HG02970 (cell line): ENCODE measurements around the gene FXYD5.
"Not testable (repeated sequence)": the region's sequence is repeated elsewhere in the genome, so short reads cannot be mapped to it uniquely, and the experiment has no call there.

Experiments
- ATAC-seq: cut with Tn5 transposase; IDR thresholded peaks from one replicate; pipeline ENCODE4 v1.9.1; 2021; ENCODE audit warnings: mild to moderate bottlenecking, moderate library complexity, moderate number of reproducible peaks; ENCODE audit not compliant: unreplicated experiment, low FRiP score

FXYD5 gene

GRCh38 chr19:35171730-35172129 is 17.2 kb downstream of the FXYD5 start:
- no peak for ATAC-seq

- no peak for ATAC-seq
These were observed 19.7 kb downstream of the FXYD5 start for GRCh38 chr19:35174226-35174625.

- no peak for ATAC-seq
These were observed 21.6 kb downstream of the FXYD5 start for GRCh38 chr19:35176181-35176570.

- ATAC-seq: no peak
These were observed 23.1 kb downstream of the FXYD5 start for GRCh38 chr19:35177377-35178274.

- no peak for ATAC-seq
These were observed 24.2 kb downstream of the FXYD5 start for GRCh38 chr19:35178701-35179100.

GRCh38 chr19:35179830-35180229 is 25.3 kb downstream of the FXYD5 start:
- no peak for ATAC-seq

GRCh38 chr19:35181387-35181786 is 26.9 kb downstream of the FXYD5 start:
- no peak for ATAC-seq

GRCh38 chr19:35184267-35184666 is 29.7 kb downstream of the FXYD5 start:
- ATAC-seq: no peak

GRCh38 chr19:35184884-35185283 is 30.3 kb downstream of the FXYD5 start:
- ATAC-seq: no peak

- ATAC-seq: no peak
These were observed 39.8 kb downstream of the FXYD5 start for GRCh38 chr19:35194012-35194984.

GRCh38 chr19:35195830-35196229 is 41.3 kb downstream of the FXYD5 start:
- ATAC-seq: no peak

GRCh38 chr19:35196861-35197260 is 42.3 kb downstream of the FXYD5 start:
- not testable (repeated sequence) for ATAC-seq

- ATAC-seq: no peak
These were observed 44.9 kb downstream of the FXYD5 start for GRCh38 chr19:35199481-35199880.

- ATAC-seq: no peak
These were observed 48.5 kb downstream of the FXYD5 start for GRCh38 chr19:35202722-35203688.

GRCh38 chr19:35204799-35205732 is 50.5 kb downstream of the FXYD5 start:
- ATAC-seq: no peak

GRCh38 chr19:35205733-35206323 is 51.3 kb downstream of the FXYD5 start:
- no peak for ATAC-seq

- no peak for ATAC-seq
These were observed 51.8 kb downstream of the FXYD5 start for GRCh38 chr19:35206379-35206778.

- no peak for ATAC-seq
These were observed 52.3 kb downstream of the FXYD5 start for GRCh38 chr19:35206855-35207254.
